HFF-Myc (cell line): ENCODE measurements around the gene PRKN.

ENCODE experiments used
- DNase-seq: peaks from one replicate; pipeline ENCODE4 v3.0.0-alpha.2; 2011; ENCODE audit warnings: low read depth; ENCODE audit errors: extremely low read depth
- H3K4me3 ChIP-seq: replicated peaks from 2 replicates; pipeline ENCODE4 v1.5.1; 2011; ENCODE audit warnings: low read depth, mild to moderate bottlenecking, control low read depth, low read length
- TF ChIP-seq, protein P1 (sequence below): IDR thresholded peaks from 2 replicates; pipeline ENCODE4 v1.5.1; 2012; ENCODE audit warnings: mild to moderate bottlenecking, low read depth, low read length, control low read depth; ENCODE audit errors: missing control alignments

Gene PRKN

DNA sequence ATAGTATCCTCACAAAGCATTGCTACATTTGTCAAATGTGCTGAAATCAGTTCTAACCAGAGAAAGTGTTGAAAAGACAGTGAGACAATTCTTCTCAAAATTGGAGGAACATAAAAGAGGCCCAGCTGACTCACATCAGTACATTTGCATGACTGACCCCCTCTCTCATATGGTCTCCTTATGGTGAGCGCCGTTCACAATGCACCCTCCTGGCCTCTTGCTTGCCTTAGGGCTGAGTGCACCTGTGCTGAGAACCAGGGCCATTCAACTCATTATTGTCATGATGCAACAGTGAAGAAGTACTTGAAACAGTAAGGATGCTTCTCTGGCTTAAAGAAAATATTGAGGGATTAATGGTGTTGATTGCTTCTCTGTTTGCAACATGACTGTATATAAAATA is 1078.5 kb downstream of the PRKN start:
- no peak overlapping the region for H3K4me3 ChIP-seq
- no peak for DNase-seq
- TF ChIP-seq, protein P1, sequence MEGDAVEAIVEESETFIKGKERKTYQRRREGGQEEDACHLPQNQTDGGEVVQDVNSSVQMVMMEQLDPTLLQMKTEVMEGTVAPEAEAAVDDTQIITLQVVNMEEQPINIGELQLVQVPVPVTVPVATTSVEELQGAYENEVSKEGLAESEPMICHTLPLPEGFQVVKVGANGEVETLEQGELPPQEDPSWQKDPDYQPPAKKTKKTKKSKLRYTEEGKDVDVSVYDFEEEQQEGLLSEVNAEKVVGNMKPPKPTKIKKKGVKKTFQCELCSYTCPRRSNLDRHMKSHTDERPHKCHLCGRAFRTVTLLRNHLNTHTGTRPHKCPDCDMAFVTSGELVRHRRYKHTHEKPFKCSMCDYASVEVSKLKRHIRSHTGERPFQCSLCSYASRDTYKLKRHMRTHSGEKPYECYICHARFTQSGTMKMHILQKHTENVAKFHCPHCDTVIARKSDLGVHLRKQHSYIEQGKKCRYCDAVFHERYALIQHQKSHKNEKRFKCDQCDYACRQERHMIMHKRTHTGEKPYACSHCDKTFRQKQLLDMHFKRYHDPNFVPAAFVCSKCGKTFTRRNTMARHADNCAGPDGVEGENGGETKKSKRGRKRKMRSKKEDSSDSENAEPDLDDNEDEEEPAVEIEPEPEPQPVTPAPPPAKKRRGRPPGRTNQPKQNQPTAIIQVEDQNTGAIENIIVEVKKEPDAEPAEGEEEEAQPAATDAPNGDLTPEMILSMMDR: no peak

GRCh38 chr6:161647234-161647633 is 1080.3 kb downstream of the PRKN start:
- no peak overlapping the region for H3K4me3 ChIP-seq
- no peak for DNase-seq
- TF ChIP-seq, protein P1: no peak

DNA sequence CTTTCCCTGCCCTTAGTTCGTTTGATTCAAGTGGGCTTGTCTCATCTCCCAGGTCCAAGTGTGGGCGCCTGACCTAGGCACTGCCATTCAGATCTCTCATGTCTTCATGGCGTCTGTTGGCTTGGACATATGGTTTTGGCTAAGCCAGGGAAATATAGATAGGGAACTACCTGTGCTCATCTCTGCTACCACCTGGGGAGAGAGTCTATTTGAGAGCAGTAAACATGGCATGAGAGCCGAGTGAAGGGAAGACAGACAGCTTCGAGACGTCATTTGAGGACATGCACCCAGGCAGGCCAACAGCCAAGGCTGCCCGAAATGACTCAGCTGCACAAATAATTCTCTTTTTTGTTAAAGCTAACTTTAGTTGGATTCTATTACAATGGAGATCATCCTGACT is 1083.0 kb downstream of the PRKN start:
- H3K4me3 ChIP-seq: no peak overlapping the region
- no peak for DNase-seq
- TF ChIP-seq, protein P1: no peak

DNA sequence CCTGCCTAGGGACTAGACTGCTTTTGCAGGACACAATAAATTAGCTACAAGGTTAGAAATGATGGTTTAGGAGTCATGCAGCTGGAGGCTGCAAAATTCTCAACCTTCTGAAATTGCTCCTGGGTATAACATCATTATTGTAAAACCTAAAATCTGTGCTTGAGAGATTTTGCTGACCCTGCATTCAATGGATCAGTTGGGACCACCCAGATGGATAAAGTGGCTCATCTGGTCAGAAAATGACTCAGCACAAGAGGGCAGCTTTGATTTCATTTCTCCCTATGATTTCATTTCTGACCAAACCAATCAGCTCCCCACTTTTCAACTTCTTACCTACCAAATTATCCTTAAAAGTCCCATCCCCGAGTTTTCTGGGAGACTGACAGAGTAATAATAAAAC is 1086.4 kb downstream of the PRKN start:
- TF ChIP-seq, protein P1: no peak
- DNase-seq: no peak
- no peak overlapping the region for H3K4me3 ChIP-seq

DNA sequence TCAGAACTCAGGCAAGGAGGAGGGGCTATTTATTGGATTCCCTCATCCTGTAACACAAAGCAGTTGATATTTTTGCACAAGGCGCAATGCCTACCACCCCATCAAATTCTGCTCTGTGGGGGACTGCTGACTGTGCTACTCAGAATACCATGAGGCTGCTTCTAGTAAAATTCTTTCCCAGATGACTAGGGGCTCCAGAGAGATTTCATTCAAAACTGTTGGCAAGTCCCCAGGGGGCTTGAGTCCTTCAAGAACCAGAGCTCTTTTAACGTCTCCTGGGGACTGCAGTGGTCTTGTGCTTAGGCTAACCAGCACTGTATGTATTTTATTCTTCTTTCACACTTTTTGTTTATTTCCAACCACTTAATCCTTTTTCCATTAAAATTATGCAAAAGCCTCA is 1087.8 kb downstream of the PRKN start:
- no peak for DNase-seq
- TF ChIP-seq, protein P1: no peak
- no peak overlapping the region for H3K4me3 ChIP-seq

DNA sequence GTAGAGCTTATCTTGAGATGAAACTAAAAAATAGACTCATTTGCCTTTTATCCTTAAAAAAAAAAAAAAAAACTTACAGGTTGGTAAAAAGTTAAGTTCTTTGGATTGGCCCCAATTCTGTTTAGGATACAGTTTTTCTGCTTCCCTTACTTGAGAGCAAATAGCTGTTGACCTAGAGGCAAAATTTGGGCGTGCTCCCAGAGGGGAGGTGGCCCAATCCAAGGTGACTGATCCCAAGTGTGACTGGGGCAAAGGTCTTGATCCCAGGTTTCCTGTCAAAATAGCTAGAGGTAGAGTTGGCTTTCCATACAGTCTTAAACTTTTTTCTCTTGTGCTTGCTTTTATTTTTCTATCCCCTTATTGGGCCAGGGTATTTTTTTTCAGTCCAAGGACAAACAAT is 1089.9 kb downstream of the PRKN start:
- no peak for DNase-seq
- H3K4me3 ChIP-seq: no peak overlapping the region
- TF ChIP-seq, protein P1: no peak

GRCh38 chr6:161636882-161637430 is 1090.6 kb downstream of the PRKN start:
- no peak overlapping the region for H3K4me3 ChIP-seq
- TF ChIP-seq, protein P1: no peak
- DNase-seq: no peak
